Measurements from ENCODE around the gene PDZRN3. TPM values are rescaled to one million over a fixed set of nuclear protein-coding genes. Genes with fewer than 3 reads are reported as not detected.

Gene PDZRN3
- total RNA-seq, 1 donor from 2014 or later = not detected

DNA sequence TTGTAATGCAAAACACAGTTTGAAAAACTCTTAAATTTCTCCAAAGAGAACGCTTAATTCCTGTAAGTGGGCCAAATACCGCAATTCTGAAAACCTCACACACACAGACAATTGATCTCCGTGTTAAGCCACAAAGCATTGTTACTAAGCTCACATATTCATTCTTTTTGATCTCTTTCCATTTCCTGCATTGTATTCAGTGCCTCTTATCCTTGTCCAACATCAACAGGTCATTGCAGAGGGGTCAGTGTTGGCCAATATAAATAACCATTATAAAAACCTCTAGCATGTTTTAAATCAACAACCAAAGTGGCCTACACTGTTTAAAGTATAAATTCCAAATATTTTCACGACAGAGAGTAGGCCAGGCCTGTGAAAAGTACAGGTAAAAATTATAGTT is 171.1 kb downstream of the PDZRN3 start:
- Mint-ChIP-seq H3K4me1 (ENCODE audit: low read depth) (no peaks in the 10 kb centered on the region), H3K27me3 (ENCODE audit: insufficient read depth) (no peaks in the 10 kb centered on the region), H3K27ac (no peak overlapping the region), H3K9me3 (no peaks in the 10 kb centered on the region), H3K36me3 (ENCODE audit: low read depth) (no peaks in the 10 kb centered on the region), H3K4me3 (no peak overlapping the region)
- intact Hi-C loops (cut with micrococcal nuclease) = no loop called here
- DNase-seq (ENCODE audit: low spot score) = no peak

DNA sequence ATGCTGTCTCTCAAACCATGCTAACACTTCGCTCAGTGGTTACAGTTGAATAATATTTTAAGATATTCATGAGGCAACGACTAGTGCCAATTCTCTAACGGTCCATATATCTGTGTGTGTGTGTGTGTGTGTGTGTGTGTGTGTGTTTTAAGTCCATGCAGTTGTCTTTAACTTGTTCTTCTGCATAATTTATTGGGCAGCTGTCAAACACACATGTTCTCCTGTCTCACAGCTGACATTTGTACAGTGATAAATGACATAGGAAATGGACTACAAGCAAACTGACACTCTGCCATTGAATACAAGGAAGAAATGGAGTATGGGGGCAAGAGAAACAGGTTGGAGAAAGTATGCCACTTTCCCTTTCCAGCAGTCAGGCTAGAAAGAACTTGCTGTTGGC is 172.0 kb downstream of the PDZRN3 start:
- intact Hi-C loops (cut with micrococcal nuclease) = no loop called here
- Mint-ChIP-seq H3K4me3 (no peak overlapping the region), H3K27ac (no peak overlapping the region), H3K4me1 (ENCODE audit: low read depth) (no peaks in the 10 kb centered on the region), H3K36me3 (ENCODE audit: low read depth) (no peaks in the 10 kb centered on the region), H3K9me3 (no peaks in the 10 kb centered on the region), H3K27me3 (ENCODE audit: insufficient read depth) (no peaks in the 10 kb centered on the region)
- DNase-seq (ENCODE audit: low spot score) = no peak

DNA sequence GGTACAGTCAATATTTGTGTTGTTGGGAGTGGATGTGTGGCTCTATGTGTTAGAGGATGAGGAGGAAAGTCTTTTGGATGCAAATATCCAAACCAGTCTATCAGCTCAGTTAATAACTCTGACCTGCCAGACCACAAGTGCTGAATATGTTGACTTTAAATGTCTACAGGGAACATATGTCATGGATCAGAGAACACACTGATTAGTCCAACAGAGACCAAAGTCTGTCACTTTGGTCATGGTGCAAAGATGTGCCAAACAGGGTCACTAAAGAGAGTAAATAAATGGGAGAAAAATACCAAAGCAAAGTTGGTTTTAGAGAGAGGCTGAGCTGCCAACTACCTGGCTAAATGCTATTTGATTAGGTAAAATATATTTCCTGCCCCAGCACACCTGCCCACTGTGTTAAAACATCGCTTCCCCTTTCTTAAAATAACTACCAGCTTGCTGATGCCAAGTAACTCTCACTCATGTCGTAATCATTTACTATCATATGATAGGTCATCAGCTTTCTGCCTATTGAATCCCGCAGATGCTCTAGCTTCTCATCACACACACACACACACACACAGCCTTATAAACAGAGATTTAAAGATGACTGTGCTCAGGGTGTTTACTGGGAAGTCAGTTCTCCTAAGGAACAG is 173.3 kb downstream of the PDZRN3 start:
- H3K27ac Mint-ChIP-seq = no peak overlapping the region
- no peaks in the 10 kb centered on the region for H3K4me1 Mint-ChIP-seq (ENCODE audit: low read depth)
- no peaks in the 10 kb centered on the region for H3K9me3 Mint-ChIP-seq
- no peak for DNase-seq (ENCODE audit: low spot score)
- intact Hi-C loops (cut with micrococcal nuclease) = no loop called here
- H3K36me3 Mint-ChIP-seq (ENCODE audit: low read depth) = no peaks in the 10 kb centered on the region
- H3K4me3 Mint-ChIP-seq = no peak overlapping the region
- H3K27me3 Mint-ChIP-seq (ENCODE audit: insufficient read depth) = no peaks in the 10 kb centered on the region

DNA sequence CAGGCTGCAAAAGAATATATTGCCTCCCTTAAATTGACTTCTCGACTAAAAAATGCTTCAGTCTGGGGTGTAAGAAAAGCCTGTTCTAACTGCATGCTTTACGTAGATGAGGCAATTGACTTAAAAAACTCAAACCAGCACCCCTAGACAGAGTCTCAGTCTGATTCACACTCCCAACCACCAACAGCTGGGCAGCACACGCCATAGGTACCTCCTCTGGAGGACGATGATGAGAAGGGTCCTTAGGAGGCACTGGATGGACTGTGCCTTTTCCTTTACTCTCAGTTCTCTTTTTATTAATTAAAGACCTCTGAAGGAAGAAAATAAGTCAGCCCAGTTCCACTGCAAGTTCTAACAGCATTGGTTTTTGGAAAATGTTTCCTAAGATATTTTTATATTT is 175.0 kb downstream of the PDZRN3 start:
- intact Hi-C loops (cut with micrococcal nuclease) = no loop called here
- no peak overlapping the region for H3K4me3 Mint-ChIP-seq
- no peak overlapping the region for H3K27ac Mint-ChIP-seq
- no peaks in the 10 kb centered on the region for H3K27me3 Mint-ChIP-seq (ENCODE audit: insufficient read depth)
- no peaks in the 10 kb centered on the region for H3K9me3 Mint-ChIP-seq
- no peaks in the 10 kb centered on the region for H3K36me3 Mint-ChIP-seq (ENCODE audit: low read depth)
- no peak for DNase-seq (ENCODE audit: low spot score)
- no peaks in the 10 kb centered on the region for H3K4me1 Mint-ChIP-seq (ENCODE audit: low read depth)

DNA sequence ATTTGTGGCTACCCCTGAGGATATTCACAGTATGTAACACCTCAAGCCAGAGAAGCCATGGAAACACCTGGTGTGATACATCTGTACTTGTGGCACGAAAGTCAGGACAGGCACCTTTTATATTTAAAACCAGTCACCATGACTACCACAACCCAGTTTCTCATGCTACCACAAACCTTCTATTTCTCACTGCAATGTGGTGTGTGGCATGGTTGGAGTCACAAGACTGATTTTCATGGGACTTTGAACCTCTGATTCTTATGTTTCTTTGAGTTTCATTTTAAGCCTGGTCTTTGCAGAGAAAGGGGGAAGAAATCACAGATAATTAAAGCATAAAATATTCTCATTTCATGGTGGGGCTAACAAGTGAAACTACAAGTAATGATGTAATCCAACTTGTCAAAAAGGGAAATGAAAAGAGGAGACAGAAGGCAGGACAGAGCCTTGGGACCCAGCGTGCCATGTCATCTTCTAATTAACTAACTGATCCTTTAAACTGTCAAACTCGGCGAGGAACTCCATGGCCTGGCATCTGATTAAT is 175.9 kb downstream of the PDZRN3 start:
- intact Hi-C loops (cut with micrococcal nuclease) = no loop called here
- Mint-ChIP-seq H3K4me3 (no peak overlapping the region), H3K9me3 (no peaks in the 10 kb centered on the region), H3K36me3 (ENCODE audit: low read depth) (no peaks in the 10 kb centered on the region), H3K4me1 (ENCODE audit: low read depth) (no peaks in the 10 kb centered on the region), H3K27me3 (ENCODE audit: insufficient read depth) (no peaks in the 10 kb centered on the region), H3K27ac (no peak overlapping the region)
- DNase-seq (ENCODE audit: low spot score) = no peak

DNA sequence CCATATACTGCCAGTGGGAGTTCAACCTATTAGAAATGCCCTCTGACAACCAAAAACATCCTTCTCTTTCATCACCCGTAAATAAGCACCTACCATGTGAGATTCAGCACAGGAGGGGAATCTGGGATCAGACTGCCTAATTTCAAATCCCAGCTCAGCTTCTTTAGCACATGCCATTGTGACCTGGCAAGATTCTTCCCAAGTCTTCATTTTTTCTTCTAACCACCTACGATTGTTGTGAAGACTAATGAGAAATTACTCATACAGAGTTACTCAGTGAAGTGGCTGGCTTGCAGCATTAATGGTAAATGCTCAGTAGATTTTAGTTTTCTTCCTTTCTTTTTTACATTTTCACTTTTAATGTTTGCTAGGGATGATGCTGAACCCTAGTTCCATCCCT is 176.7 kb downstream of the PDZRN3 start:
- DNase-seq (ENCODE audit: low spot score) = no peak
- Mint-ChIP-seq H3K4me3 (no peak overlapping the region), H3K27me3 (ENCODE audit: insufficient read depth) (no peaks in the 10 kb centered on the region), H3K4me1 (ENCODE audit: low read depth) (no peaks in the 10 kb centered on the region), H3K36me3 (ENCODE audit: low read depth) (no peaks in the 10 kb centered on the region), H3K27ac (no peak overlapping the region), H3K9me3 (no peaks in the 10 kb centered on the region)
- intact Hi-C loops (cut with micrococcal nuclease) = no loop called here

DNA sequence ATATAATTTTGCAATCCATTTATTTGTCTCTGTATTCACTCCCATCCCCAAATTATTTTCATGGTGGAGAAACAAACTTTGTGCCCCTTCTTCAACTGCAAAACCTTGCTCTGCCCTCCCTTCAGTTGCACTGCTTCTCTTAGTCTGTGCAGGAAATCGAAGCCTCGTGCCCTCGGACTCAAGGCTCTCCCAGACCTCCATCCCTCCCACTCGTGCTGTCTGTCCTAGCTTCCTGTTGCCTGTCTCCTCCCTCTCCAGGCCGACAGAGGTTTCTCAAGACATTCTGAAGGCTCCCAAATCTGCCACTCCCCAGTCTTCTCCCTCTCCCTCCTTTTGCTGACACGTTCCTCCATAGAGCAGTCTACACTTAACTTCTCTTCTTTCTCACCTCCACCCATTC is 177.6 kb downstream of the PDZRN3 start:
- H3K4me1 Mint-ChIP-seq (ENCODE audit: low read depth) = no peaks in the 10 kb centered on the region
- H3K9me3 Mint-ChIP-seq = no peaks in the 10 kb centered on the region
- intact Hi-C loops (cut with micrococcal nuclease) = no loop called here
- H3K4me3 Mint-ChIP-seq = no peak overlapping the region
- H3K27ac Mint-ChIP-seq = no peak overlapping the region
- no peak for DNase-seq (ENCODE audit: low spot score)
- no peaks in the 10 kb centered on the region for H3K36me3 Mint-ChIP-seq (ENCODE audit: low read depth)
- no peaks in the 10 kb centered on the region for H3K27me3 Mint-ChIP-seq (ENCODE audit: insufficient read depth)

DNA sequence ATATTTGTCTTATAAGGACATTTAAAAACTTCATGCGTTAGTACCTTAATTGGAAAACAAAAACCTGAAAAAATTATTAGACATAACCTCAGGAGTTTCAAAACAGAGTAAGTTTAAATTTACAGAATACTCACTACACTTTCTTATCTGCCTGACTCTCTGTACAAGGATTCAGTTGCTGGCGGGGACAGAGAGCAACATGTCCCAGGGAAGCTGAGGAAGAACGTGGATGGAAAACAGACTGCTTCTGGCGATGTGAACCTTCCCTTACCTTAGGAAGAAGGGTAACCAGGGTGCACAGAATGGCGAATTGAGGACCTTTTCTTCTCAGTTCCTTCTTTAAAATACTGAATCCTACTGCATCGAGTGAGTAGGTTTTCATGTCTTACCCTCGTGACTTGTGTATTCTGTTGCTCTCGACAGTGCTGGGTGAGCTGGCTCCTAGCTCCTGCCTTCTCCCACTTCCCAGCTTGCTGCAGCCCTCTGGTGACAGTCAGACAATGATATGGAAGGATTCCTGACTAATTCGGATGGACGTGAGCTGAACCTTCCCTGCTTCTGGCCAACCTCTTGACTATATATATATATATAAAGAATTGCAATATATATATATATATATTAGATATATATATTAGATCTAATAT is 178.2 kb downstream of the PDZRN3 start:
- H3K4me1 Mint-ChIP-seq (ENCODE audit: low read depth) = no peaks in the 10 kb centered on the region
- H3K27ac Mint-ChIP-seq = no peak overlapping the region
- H3K9me3 Mint-ChIP-seq = no peaks in the 10 kb centered on the region
- intact Hi-C loops (cut with micrococcal nuclease) = no loop called here
- no peak for DNase-seq (ENCODE audit: low spot score)
- no peaks in the 10 kb centered on the region for H3K27me3 Mint-ChIP-seq (ENCODE audit: insufficient read depth)
- no peaks in the 10 kb centered on the region for H3K36me3 Mint-ChIP-seq (ENCODE audit: low read depth)
- no peak overlapping the region for H3K4me3 Mint-ChIP-seq

DNA sequence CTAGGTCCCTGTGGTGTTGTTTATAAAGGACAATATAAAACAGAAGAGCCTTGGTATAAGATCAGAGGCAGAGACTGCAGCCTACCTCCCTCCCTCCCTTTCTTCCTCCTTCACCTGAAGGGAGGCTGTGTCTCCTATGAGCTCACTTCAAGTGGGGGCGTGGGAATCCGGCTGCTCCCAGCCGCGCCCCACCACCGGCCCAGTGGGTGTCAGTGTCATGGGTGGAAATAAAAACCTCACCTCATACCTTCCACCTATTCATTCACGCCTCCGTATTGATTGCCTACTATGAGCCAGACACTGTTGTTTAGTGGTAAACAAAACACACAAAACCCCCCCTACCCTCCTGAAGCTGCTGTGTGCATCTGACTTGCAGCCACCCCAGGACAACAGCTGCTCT is 181.9 kb downstream of the PDZRN3 start:
- no peaks in the 10 kb centered on the region for H3K4me1 Mint-ChIP-seq (ENCODE audit: low read depth)
- no peak overlapping the region for H3K27ac Mint-ChIP-seq
- intact Hi-C loops (cut with micrococcal nuclease) = no loop called here
- H3K36me3 Mint-ChIP-seq (ENCODE audit: low read depth) = no peaks in the 10 kb centered on the region
- H3K27me3 Mint-ChIP-seq (ENCODE audit: insufficient read depth) = no peaks in the 10 kb centered on the region
- H3K9me3 Mint-ChIP-seq = no peaks in the 10 kb centered on the region
- H3K4me3 Mint-ChIP-seq = no peak overlapping the region
- DNase-seq (ENCODE audit: low spot score) = no peak

DNA sequence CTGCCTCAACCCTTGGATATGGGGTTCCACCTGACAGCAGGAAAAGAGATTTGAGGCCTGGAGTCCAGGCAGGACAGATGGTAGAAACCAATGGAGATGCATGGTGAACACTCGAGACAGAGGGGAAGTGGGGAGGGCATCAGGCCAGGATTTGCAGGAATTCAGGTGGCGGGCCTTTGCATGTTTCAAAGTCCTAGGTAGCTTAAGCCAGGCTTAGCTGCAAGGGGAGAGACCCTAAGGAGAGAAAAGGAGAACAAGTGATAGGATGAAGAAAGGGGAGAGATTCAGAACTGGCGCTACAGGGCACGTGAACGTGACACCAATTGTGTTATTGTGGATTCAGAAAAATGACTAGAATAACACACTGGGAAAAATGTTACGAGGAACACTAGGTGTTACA is 182.6 kb downstream of the PDZRN3 start:
- no peaks in the 10 kb centered on the region for H3K27me3 Mint-ChIP-seq (ENCODE audit: insufficient read depth)
- no peaks in the 10 kb centered on the region for H3K36me3 Mint-ChIP-seq (ENCODE audit: low read depth)
- intact Hi-C loops (cut with micrococcal nuclease) = no loop called here
- H3K27ac Mint-ChIP-seq = no peak overlapping the region
- no peaks in the 10 kb centered on the region for H3K9me3 Mint-ChIP-seq
- DNase-seq (ENCODE audit: low spot score) = no peak
- no peaks in the 10 kb centered on the region for H3K4me1 Mint-ChIP-seq (ENCODE audit: low read depth)
- H3K4me3 Mint-ChIP-seq = no peak overlapping the region

DNA sequence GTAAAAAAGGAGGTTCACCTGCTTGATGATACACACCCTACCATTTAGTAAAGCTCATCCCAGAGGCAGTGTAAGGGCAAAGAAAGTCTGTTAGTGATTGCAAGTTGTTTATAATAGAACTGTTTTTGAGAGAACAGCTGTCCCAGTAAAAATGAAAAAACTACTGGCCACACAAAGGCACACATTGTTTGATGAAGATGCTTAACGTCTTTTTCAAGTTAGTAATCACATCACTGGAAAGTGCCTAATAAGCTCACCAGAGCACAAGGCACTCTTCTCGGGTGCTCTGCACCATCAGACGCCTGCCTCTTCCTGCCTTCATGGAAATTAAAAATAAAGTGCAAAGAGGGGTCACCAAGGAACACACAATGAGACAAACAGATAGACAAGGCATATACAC is 186.9 kb downstream of the PDZRN3 start:
- Mint-ChIP-seq H3K27ac (no peak overlapping the region), H3K4me1 (ENCODE audit: low read depth) (no peaks in the 10 kb centered on the region), H3K27me3 (ENCODE audit: insufficient read depth) (no peaks in the 10 kb centered on the region), H3K36me3 (ENCODE audit: low read depth) (no peaks in the 10 kb centered on the region), H3K4me3 (no peak overlapping the region), H3K9me3 (no peaks in the 10 kb centered on the region)
- no peak for DNase-seq (ENCODE audit: low spot score)
- intact Hi-C loops (cut with micrococcal nuclease) = no loop called here

DNA sequence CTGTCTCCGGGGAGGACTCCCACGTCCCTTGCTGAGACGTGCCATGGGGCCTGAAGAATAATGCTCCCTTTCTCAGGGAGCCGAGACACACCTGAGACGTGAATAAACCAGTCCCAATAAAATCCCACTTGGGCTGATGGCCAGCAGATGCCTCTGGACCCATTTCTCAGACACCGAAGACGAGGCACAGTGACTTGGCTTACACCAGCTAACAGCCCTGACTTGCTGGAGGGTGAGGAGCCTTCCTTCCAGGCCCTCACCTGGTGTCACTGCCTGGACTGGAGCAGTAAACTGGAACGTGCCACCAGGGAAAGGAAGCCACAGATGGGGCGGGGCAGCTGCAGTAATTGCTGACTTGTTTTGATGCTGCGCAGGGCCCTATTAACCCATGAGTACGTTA is 189.7 kb downstream of the PDZRN3 start:
- Mint-ChIP-seq H3K4me3 (no peak overlapping the region), H3K9me3 (no peaks in the 10 kb centered on the region), H3K36me3 (ENCODE audit: low read depth) (no peaks in the 10 kb centered on the region), H3K27ac (no peak overlapping the region), H3K4me1 (ENCODE audit: low read depth) (no peaks in the 10 kb centered on the region), H3K27me3 (ENCODE audit: insufficient read depth) (peaks cover 2% of the 10 kb centered on the region)
- no peak for DNase-seq (ENCODE audit: low spot score)
- intact Hi-C loops (cut with micrococcal nuclease) = no loop called here

DNA sequence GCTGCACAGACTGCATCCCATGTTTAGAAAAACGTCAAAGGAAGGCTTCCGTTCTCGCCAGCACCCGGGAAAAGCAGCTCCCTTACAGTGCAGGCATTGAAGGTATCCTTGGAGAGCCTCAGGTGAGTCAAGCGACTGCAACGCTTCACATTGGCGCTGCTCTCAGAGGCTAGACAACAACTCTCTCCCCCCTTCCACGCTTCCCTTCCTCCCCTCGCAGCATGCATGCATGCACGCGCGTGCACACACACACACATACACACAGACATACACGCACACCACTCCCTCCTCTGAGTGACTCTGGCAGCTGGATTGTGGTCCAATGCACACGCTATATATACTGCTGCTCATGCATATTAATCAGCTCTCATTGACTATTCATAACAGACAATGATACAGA is 191.1 kb downstream of the PDZRN3 start:
- H3K9me3 Mint-ChIP-seq = no peaks in the 10 kb centered on the region
- H3K4me3 Mint-ChIP-seq = no peak overlapping the region
- intact Hi-C loops (cut with micrococcal nuclease) = no loop called here
- H3K27ac Mint-ChIP-seq = no peak overlapping the region
- H3K36me3 Mint-ChIP-seq (ENCODE audit: low read depth) = no peaks in the 10 kb centered on the region
- H3K27me3 Mint-ChIP-seq (ENCODE audit: insufficient read depth) = peaks cover 2% of the 10 kb centered on the region
- H3K4me1 Mint-ChIP-seq (ENCODE audit: low read depth) = no peaks in the 10 kb centered on the region
- no peak for DNase-seq (ENCODE audit: low spot score)

DNA sequence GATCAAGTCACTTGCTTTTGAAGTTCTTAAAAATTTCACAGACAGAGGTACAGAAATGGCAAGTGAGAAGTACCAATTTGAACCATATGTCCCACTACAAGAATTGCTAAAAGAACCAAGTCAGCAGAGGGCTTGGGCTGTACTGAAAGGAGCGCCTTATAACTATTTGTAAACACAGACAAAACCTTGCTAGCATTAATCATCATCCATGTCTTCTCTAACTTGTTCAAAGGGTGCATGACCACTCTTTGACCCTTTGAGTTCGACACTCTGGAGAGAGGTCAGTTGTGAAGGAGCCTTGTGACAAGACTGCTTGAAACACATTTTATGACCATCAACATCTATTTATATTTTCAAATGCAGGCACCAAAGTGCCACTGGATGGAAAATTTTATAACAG is 191.7 kb downstream of the PDZRN3 start:
- H3K27me3 Mint-ChIP-seq (ENCODE audit: insufficient read depth) = peaks cover 2% of the 10 kb centered on the region
- DNase-seq (ENCODE audit: low spot score) = no peak
- no peaks in the 10 kb centered on the region for H3K36me3 Mint-ChIP-seq (ENCODE audit: low read depth)
- H3K4me1 Mint-ChIP-seq (ENCODE audit: low read depth) = no peaks in the 10 kb centered on the region
- no peak overlapping the region for H3K4me3 Mint-ChIP-seq
- H3K9me3 Mint-ChIP-seq = no peaks in the 10 kb centered on the region
- intact Hi-C loops (cut with micrococcal nuclease) = no loop called here
- H3K27ac Mint-ChIP-seq = no peak overlapping the region

Data from activated T-helper 1 cell treated with anti-CD3 and anti-CD28 coated beads, Interleukin-12 subunit alpha, Interleukin-12 subunit beta, Interleukin-2, Interleukin-4 antibody, amounts not matched to agents 30 ng/mL and 10 ng/mL and 1 ng/mL, durations not matched to agents 14 hours and 24 hours and 36 hours (primary cell).